K562 (cell line): Measurements from ENCODE around the gene ZFAND3. TPM values are rescaled to one million over a fixed set of nuclear protein-coding genes. Genes with fewer than 3 reads are reported as not detected.
A peak's percentile ranks its signal among the peaks of the same experiment; 100 is the strongest.

Experiments
- ATAC-seq: fragments of 200-7000 bp; cut with Tn5 transposase; 3 replicates; pipeline ENCODE4 v1.9.1; 2020; ENCODE audit warnings: moderate library complexity
- BruUV-seq: library from RNA; stranded (reverse); fragments of 400-500 nt; replicated peaks from 2 replicates; lab custom pipeline; 2021; lab: Mats Ljungman, UMichigan
- CTCF ChIA-PET: fragments of 300-600 bp; formaldehyde crosslinking; extraction: SDS; loops from one replicate; lab custom pipeline; 2021; ENCODE audit warnings: low intra/inter-chr PET ratio; lab: Yijun Ruan, JAX
- POLR2A ChIA-PET: fragments of 300-600, 350-650 bp; sonication (Branson Sonifier 250); formaldehyde crosslinking; extraction: SDS; loops from one replicate; lab custom pipeline; 2021; ENCODE audit warnings: antibody characterized with exemption, inconsistent platforms; lab: Yijun Ruan, JAX
- DNase-seq, 4 experiments: peaks; one replicate each; pipeline versions ENCODE4 v3.0.0 to v3.0.0-alpha.2; 2011 to 2018; ENCODE audit warnings: low spot score in 3 of 4, mixed read lengths in 3 of 4; ENCODE audit errors: extremely low read depth in 1 of 4
- FAIRE-seq: peaks from 2 replicates; lab custom pipeline; 2011; peaks lifted over from hg19 to GRCh38; lab: Jason Lieb, UNC
- H2AFZ ChIP-seq: 2 replicates; pipeline ENCODE4 v1.6.0; 2011; ENCODE audit warnings: low read depth, low read length, control low read depth, inconsistent platforms
- H3K27ac ChIP-seq: fragments of 200-600 bp; 3 replicates; pipeline ENCODE4 v1.8.0; 2011; ENCODE audit warnings: low read depth, mild to moderate bottlenecking, control low read depth, inconsistent platforms, low read length, moderate library complexity, mixed read lengths; ENCODE audit errors: extremely low read depth
- H3K27me3 ChIP-seq, 2 experiments: fragments of 300-600 bp in 1 of 2; 2 replicates in 1 of 2; 3 replicates in 1 of 2; pipeline versions ENCODE4 v1.6.0 to v1.8.0; 2011; ENCODE audit warnings: inconsistent platforms in 2 of 2, low read length in 2 of 2, mild to moderate bottlenecking in 1 of 2, mixed read lengths in 1 of 2, moderate library complexity in 1 of 2; ENCODE audit not compliant: control insufficient read depth in 2 of 2, insufficient read depth in 2 of 2
- H3K36me3 ChIP-seq: fragments of 300-600 bp; 3 replicates; pipeline ENCODE4 v1.8.0; 2011; ENCODE audit warnings: mild to moderate bottlenecking, low read length, inconsistent platforms; ENCODE audit not compliant: control insufficient read depth, insufficient read depth
- H3K4me1 ChIP-seq, 2 experiments: fragments of 200-600 bp in 1 of 2; replicated peaks in 1 of 2; 2 replicates in 1 of 2; 3 replicates in 1 of 2; pipeline versions ENCODE4 v1.5.1 to v1.8.0; 2011; ENCODE audit warnings: inconsistent platforms in 2 of 2, low read length in 2 of 2, mild to moderate bottlenecking in 1 of 2, mixed read lengths in 1 of 2, moderate library complexity in 1 of 2; ENCODE audit not compliant: control insufficient read depth in 2 of 2, insufficient read depth in 2 of 2
- H3K4me2 ChIP-seq: 2 replicates; pipeline ENCODE4 v1.6.1; 2011; ENCODE audit warnings: low read length, control low read depth, inconsistent platforms, mixed read lengths; ENCODE audit not compliant: insufficient read depth
- H3K4me3 ChIP-seq: fragments of 200-600 bp; sonication (generic), shearing (Covaris generic); 2 replicates; pipeline ENCODE4 v1.5.1; 2016; ENCODE audit warnings: control low read depth, inconsistent platforms
- H3K79me2 ChIP-seq: fragments of 200-600 bp; 3 replicates; pipeline ENCODE4 v1.8.0; 2011; ENCODE audit warnings: low read length, inconsistent platforms; ENCODE audit not compliant: control insufficient read depth, insufficient read depth
- H3K9ac ChIP-seq, 2 experiments: 2 replicates each; pipeline versions ENCODE4 v1.6.0 to v1.6.1; 2011; ENCODE audit warnings: low read depth in 2 of 2, low read length in 2 of 2, control low read depth in 1 of 2, inconsistent platforms in 1 of 2, mild to moderate bottlenecking in 1 of 2, mixed read lengths in 1 of 2; ENCODE audit not compliant: insufficient read depth in 1 of 2
- H3K9me1 ChIP-seq: one replicate; pipeline ENCODE4 v1.6.0; 2011; ENCODE audit warnings: inconsistent platforms, mild to moderate bottlenecking, low read length, moderate library complexity; ENCODE audit not compliant: control insufficient read depth, insufficient read depth
- H3K9me3 ChIP-seq: replicated peaks from 2 replicates; pipeline ENCODE4 v1.5.1; 2011; ENCODE audit warnings: low read depth, low read length, inconsistent platforms; ENCODE audit not compliant: control insufficient read depth, insufficient read depth
- H4K20me1 ChIP-seq: replicated peaks from 2 replicates; pipeline ENCODE4 v1.6.1; 2011; ENCODE audit warnings: low read length, inconsistent platforms, mixed read lengths; ENCODE audit not compliant: control insufficient read depth, insufficient read depth
- FOXM1 ChIP-seq, 2 experiments: fragments of 450-650 bp in 1 of 2; sonication (generic) in 1 of 2; formaldehyde crosslinking in 1 of 2; IDR thresholded peaks; 2 replicates each; pipeline versions ENCODE4 v1.6.1 to v1.9.0; 2017 to 2022; ENCODE audit warnings: low read depth in 2 of 2, mild to moderate bottlenecking in 2 of 2, missing genetic modification reagents in 1 of 2, moderate library complexity in 1 of 2
- KLF13 ChIP-seq: fragments of 450-650 bp; IDR thresholded peaks from 2 replicates; pipeline ENCODE4 v1.6.1; 2016; ENCODE audit warnings: missing genetic modification characterization, low read depth, mild to moderate bottlenecking, missing compliant biosample characterization, moderate library complexity, borderline replicate concordance
- RAD51 ChIP-seq: fragments of 450-650 bp; IDR thresholded peaks from 2 replicates; pipeline ENCODE4 v1.7.1; 2016; ENCODE audit warnings: low read depth, mild to moderate bottlenecking, borderline replicate concordance
- TFE3 ChIP-seq: fragments of 450-650 bp; formaldehyde crosslinking; IDR thresholded peaks from 2 replicates; pipeline ENCODE4 v1.4.0; 2020; ENCODE audit warnings: mild to moderate bottlenecking, mixed read lengths
- TOE1 ChIP-seq, 2 experiments: fragments of 450-650 bp in 1 of 2; sonication (generic) in 1 of 2; formaldehyde crosslinking in 1 of 2; IDR thresholded peaks; 2 replicates each; pipeline versions ENCODE4 v1.7.1 to v1.8.0; 2016 to 2022; ENCODE audit warnings: borderline replicate concordance in 2 of 2, mild to moderate bottlenecking in 2 of 2, antibody characterized with exemption in 1 of 2, inconsistent platforms in 1 of 2, low read depth in 1 of 2, missing genetic modification reagents in 1 of 2, moderate library complexity in 1 of 2
- XRCC5 ChIP-seq: fragments of 200-400 bp; formaldehyde crosslinking; IDR thresholded peaks from 2 replicates; pipeline ENCODE4 v1.6.1; 2017; ENCODE audit warnings: low read depth, mild to moderate bottlenecking, low read length
- WGBS: fragments of 100-300 bp; shearing (Covaris generic); methylation state at CpG from one replicate; pipeline ENCODE4 v1.1.6; 2016; ENCODE audit warnings: low coverage, mixed read lengths; ENCODE audit not compliant: insufficient coverage; ENCODE audit errors: missing lambda C conversion rate; 5-methylcytosine and 5-hydroxymethylcytosine counted together
- in situ Hi-C: fragments of 300-500 bp; cut with MboI; formaldehyde crosslinking; loops from 4 replicates; pipeline ENCODE4 v1.15.0; 2018; ENCODE audit warnings: inconsistent platforms, mixed read lengths
- intact Hi-C: fragments of 100-400 bp; cut with micrococcal nuclease; formaldehyde crosslinking; loops from 2 replicates; pipeline ENCODE4 v1.14.2; 2022
- polyA plus RNA-seq, 8 experiments: library from polyadenylated mRNA; depleted of rRNA in 4 of 8; stranded (reverse) in 5 of 8; unstranded in 3 of 8; fragments of >200 nt; fragmentation: Nextera tagmentation in 2 of 8; fragmentation: Illumina TruSeq in 1 of 8; extraction: Ambion mirVana in 2 of 8; extraction: Trizol in 1 of 8; gene quantifications; 2 replicates each; pipeline versions ENCODE4 v1.2.1 to v1.2.3, GENCODE V29; 2011 to 2014; ENCODE audit warnings: inconsistent platforms in 1 of 8, missing spikeins in 1 of 8
- total RNA-seq, 7 experiments: library from RNA; depleted of rRNA in 6 of 7; stranded (reverse); fragments of >200 nt in 6 of 7; fragmentation: Illumina TruSeq in 2 of 7; extraction: Trizol in 2 of 7; gene quantifications; 2 replicates each; pipeline versions ENCODE4 v1.2.1 to v1.2.3, GENCODE V29; 2011 to 2021; ENCODE audit warnings: low replicate concordance in 1 of 7

Gene ZFAND3
- total and polyA plus RNA-seq, 9 of the 15 experiments (the other 6 are each of a cell fraction or from before 2014, with no cell fraction given) = 0.81 to 26.6 (median 11.8) TPM

GRCh38 chr6:37993596-37993995 is 174.1 kb downstream of the ZFAND3 start:
- no peak overlapping the region for H3K9ac ChIP-seq
- H3K9me3 ChIP-seq = no peaks in the 10 kb centered on the region
- no peak for FAIRE-seq
- H2AFZ ChIP-seq = no peak overlapping the region
- no peaks in the 10 kb centered on the region for H3K36me3 ChIP-seq
- H4K20me1 ChIP-seq = peaks cover under 1% of the 10 kb centered on the region; the same call in 1 of the 2 replicates
- H3K9me1 ChIP-seq = no peaks in the 10 kb centered on the region
- no peak overlapping the region for H3K4me2 ChIP-seq
- TF ChIP-seq XRCC5 (no peak), FOXM1 (IDR thresholded peaks at IDR 0.05; ENCODE audit: low read depth) (no peak), FOXM1 (CRISPR knock-in tag; IDR thresholded peaks at IDR 0.05; ENCODE audit: low read depth) (no peak), TOE1 (IDR thresholded peaks at IDR 0.05; ENCODE audit: borderline replicate concordance) (peak; percentile 28; the same call in 1 of the 2 replicates), TOE1 (CRISPR knock-in tag; IDR thresholded peaks at IDR 0.05; ENCODE audit: borderline replicate concordance, low read depth) (no peak), TFE3 (CRISPR knock-in tag) (peak; percentile 80), RAD51 (peak; percentile 52; the same call in 1 of the 2 replicates), KLF13 (no peak)
- H3K27ac ChIP-seq = no peak overlapping the region
- ChIA-PET POLR2A (no interaction called here), CTCF (no interaction called here)
- peaks cover 5% of the 10 kb centered on the region; the same call in 1 of the 3 replicates for H3K79me2 ChIP-seq
- BruUV-seq = no TSS peak
- in situ Hi-C loops = no loop called here
- 63% methylated on average over 5 of the region's 5 CpGs for WGBS
- no peaks in the 10 kb centered on the region for H3K27me3 ChIP-seq
- H3K4me3 ChIP-seq = no peak overlapping the region
- no peak for DNase-seq
- intact Hi-C loops = no loop called here
- H3K4me1 ChIP-seq = no peaks in the 10 kb centered on the region
- no peak for ATAC-seq
